Measurements from ENCODE around the gene PCDHB13.
"Not testable (repeated sequence)": the region's sequence is repeated elsewhere in the genome, so short reads cannot be mapped to it uniquely, and the experiment has no call there.

DNA sequence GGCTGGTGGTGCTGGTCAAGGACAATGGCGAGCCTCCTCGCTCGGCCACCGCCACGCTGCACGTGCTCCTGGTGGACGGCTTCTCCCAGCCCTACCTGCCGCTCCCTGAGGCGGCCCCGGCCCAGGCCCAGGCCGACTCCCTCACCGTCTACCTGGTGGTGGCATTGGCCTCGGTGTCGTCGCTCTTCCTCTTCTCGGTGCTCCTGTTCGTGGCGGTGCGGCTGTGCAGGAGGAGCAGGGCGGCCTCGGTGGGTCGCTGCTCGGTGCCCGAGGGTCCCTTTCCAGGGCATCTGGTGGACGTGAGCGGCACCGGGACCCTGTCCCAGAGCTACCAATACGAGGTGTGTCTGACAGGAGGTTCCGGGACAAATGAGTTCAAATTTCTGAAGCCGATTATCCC is 11.7 kb downstream of the PCDHB13 start:
- TF ChIP-seq, protein P1, sequence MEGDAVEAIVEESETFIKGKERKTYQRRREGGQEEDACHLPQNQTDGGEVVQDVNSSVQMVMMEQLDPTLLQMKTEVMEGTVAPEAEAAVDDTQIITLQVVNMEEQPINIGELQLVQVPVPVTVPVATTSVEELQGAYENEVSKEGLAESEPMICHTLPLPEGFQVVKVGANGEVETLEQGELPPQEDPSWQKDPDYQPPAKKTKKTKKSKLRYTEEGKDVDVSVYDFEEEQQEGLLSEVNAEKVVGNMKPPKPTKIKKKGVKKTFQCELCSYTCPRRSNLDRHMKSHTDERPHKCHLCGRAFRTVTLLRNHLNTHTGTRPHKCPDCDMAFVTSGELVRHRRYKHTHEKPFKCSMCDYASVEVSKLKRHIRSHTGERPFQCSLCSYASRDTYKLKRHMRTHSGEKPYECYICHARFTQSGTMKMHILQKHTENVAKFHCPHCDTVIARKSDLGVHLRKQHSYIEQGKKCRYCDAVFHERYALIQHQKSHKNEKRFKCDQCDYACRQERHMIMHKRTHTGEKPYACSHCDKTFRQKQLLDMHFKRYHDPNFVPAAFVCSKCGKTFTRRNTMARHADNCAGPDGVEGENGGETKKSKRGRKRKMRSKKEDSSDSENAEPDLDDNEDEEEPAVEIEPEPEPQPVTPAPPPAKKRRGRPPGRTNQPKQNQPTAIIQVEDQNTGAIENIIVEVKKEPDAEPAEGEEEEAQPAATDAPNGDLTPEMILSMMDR (IDR thresholded peaks at IDR 0.05), result not testable (repeated sequence)
- not testable (repeated sequence) for TF ChIP-seq POLR2A (IDR thresholded peaks at IDR 0.05)
